ENCODE data around the gene DYRK1A.
A peak's percentile ranks its signal among the peaks of the same experiment; 100 is the strongest.

The DYRK1A gene

GRCh38 chr21:37550618-37551330 is 184.2 kb downstream of the DYRK1A start:
- DNase-seq (ENCODE audit: low read depth): no peak

- DNase-seq (ENCODE audit: low read depth): no peak
Measured at GRCh38 chr21:37551331-37551992, 184.9 kb downstream of the DYRK1A start.

GRCh38 chr21:37551993-37552355 is 185.4 kb downstream of the DYRK1A start:
- no peak for DNase-seq (ENCODE audit: low read depth)

GRCh38 chr21:37552496-37553029 is 186.0 kb downstream of the DYRK1A start:
- DNase-seq (ENCODE audit: low read depth): no peak

- no peak for DNase-seq (ENCODE audit: low read depth)
Measured at GRCh38 chr21:37553078-37553481, 186.5 kb downstream of the DYRK1A start.

- no peak for DNase-seq (ENCODE audit: low read depth)
Measured at GRCh38 chr21:37554661-37555379, 188.2 kb downstream of the DYRK1A start.

- DNase-seq (ENCODE audit: low read depth): no peak
Measured at GRCh38 chr21:37555672-37556261, 189.2 kb downstream of the DYRK1A start.

- DNase-seq (ENCODE audit: low read depth): no peak
Measured at GRCh38 chr21:37557261-37557950, 190.8 kb downstream of the DYRK1A start.

GRCh38 chr21:37558676-37559211 is 192.2 kb downstream of the DYRK1A start:
- no peak for DNase-seq (ENCODE audit: low read depth)

- no peak for DNase-seq (ENCODE audit: low read depth)
Measured at GRCh38 chr21:37560385-37560784, 193.8 kb downstream of the DYRK1A start.

- no peak for DNase-seq (ENCODE audit: low read depth)
Measured at GRCh38 chr21:37561506-37561905, 194.9 kb downstream of the DYRK1A start.

GRCh38 chr21:37561941-37562919 is 195.7 kb downstream of the DYRK1A start:
- no peak for DNase-seq (ENCODE audit: low read depth)

- no peak for DNase-seq (ENCODE audit: low read depth)
Measured at GRCh38 chr21:37562920-37563640, 196.5 kb downstream of the DYRK1A start.

- DNase-seq (ENCODE audit: low read depth): peak; percentile 81
Measured at GRCh38 chr21:37563641-37564340, 197.2 kb downstream of the DYRK1A start.

- DNase-seq (ENCODE audit: low read depth): peak; percentile 98
Measured at GRCh38 chr21:37564341-37564923, 197.9 kb downstream of the DYRK1A start.

GRCh38 chr21:37564924-37565529 is 198.5 kb downstream of the DYRK1A start:
- DNase-seq (ENCODE audit: low read depth): no peak

- peak; percentile 23 for DNase-seq (ENCODE audit: low read depth)
Measured at GRCh38 chr21:37565530-37566223, 199.1 kb downstream of the DYRK1A start.

All from stromal cell of bone marrow (primary cell).